Rectal smooth muscle tissue (tissue), 1 donor: ENCODE measurements around the gene ASCC3.

Experiments used
- H3K27ac ChIP-seq: one replicate; pipeline ENCODE4 v1.7.0; 2013; ENCODE audit warnings: low read depth, low read length, inconsistent platforms
- H3K27me3 ChIP-seq: one replicate; pipeline ENCODE4 v1.7.0; 2013; ENCODE audit warnings: low read length; ENCODE audit not compliant: control insufficient read depth, insufficient read depth
- H3K36me3 ChIP-seq: one replicate; pipeline ENCODE4 v1.7.0; 2013; ENCODE audit warnings: low read length; ENCODE audit not compliant: control insufficient read depth, insufficient read depth
- H3K4me1 ChIP-seq: one replicate; pipeline ENCODE4 v1.7.0; 2013; ENCODE audit warnings: low read length; ENCODE audit not compliant: control insufficient read depth, insufficient read depth
- H3K4me3 ChIP-seq: one replicate; pipeline ENCODE4 v1.7.0; 2013; ENCODE audit warnings: low read length
- H3K9ac ChIP-seq: one replicate; pipeline ENCODE4 v1.7.0; 2013; ENCODE audit warnings: low read length

ASCC3 gene

GRCh38 chr6:100731411-100731810 is 149.7 kb downstream of the ASCC3 start:
- H3K9ac ChIP-seq: no peak overlapping the region
- H3K36me3 ChIP-seq: no peaks in the 10 kb centered on the region
- H3K4me3 ChIP-seq: no peak overlapping the region
- no peaks in the 10 kb centered on the region for H3K27me3 ChIP-seq
- no peaks in the 10 kb centered on the region for H3K4me1 ChIP-seq
- H3K27ac ChIP-seq: no peak overlapping the region

- Histone ChIP-seq H3K27me3 (no peaks in the 10 kb centered on the region), H3K4me1 (no peaks in the 10 kb centered on the region), H3K27ac (no peak overlapping the region)
Observed at GRCh38 chr6:100730001-100730980, 150.8 kb downstream of the ASCC3 start.

DNA sequence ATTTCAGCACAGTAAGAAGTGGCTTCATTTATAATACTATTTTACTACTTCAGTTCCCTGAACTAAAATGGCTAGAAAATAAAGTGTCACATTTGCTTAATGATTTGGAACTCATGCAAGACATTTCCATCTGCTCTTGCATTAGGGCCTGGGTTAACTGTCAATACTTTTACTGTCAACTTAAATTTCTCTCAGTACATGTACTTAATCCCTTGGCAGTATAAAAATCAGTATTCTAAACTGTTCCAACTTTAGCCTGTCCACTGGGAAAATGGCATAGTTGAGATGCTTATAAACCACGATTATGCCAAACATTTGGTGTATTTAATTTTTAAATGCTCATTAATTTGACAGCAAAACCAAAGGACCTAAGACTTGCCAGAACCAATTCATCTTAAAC is 154.5 kb downstream of the ASCC3 start:
- no peak overlapping the region for H3K9ac ChIP-seq
- H3K4me1 ChIP-seq: no peaks in the 10 kb centered on the region
- no peaks in the 10 kb centered on the region for H3K27me3 ChIP-seq
- no peak overlapping the region for H3K27ac ChIP-seq
- no peak overlapping the region for H3K4me3 ChIP-seq
- H3K36me3 ChIP-seq: no peaks in the 10 kb centered on the region

More at GRCh38 chr6:100730001-100730980, 150.8 kb downstream of the ASCC3 start:
- H3K36me3 ChIP-seq: no peaks in the 10 kb centered on the region
- no peak overlapping the region for H3K9ac ChIP-seq
- H3K4me3 ChIP-seq: no peak overlapping the region

GRCh38 chr6:100724696-100725095 is 156.4 kb downstream of the ASCC3 start:
- Histone ChIP-seq H3K4me1 (no peaks in the 10 kb centered on the region), H3K4me3 (no peak overlapping the region), H3K27me3 (no peaks in the 10 kb centered on the region), H3K36me3 (no peaks in the 10 kb centered on the region), H3K27ac (no peak overlapping the region), H3K9ac (no peak overlapping the region)

GRCh38 chr6:100724222-100724621 is 156.9 kb downstream of the ASCC3 start:
- Histone ChIP-seq H3K4me3 (no peak overlapping the region), H3K4me1 (no peaks in the 10 kb centered on the region), H3K9ac (no peak overlapping the region), H3K27me3 (no peaks in the 10 kb centered on the region), H3K27ac (no peak overlapping the region), H3K36me3 (no peaks in the 10 kb centered on the region)

- Histone ChIP-seq H3K4me1 (no peaks in the 10 kb centered on the region), H3K27ac (no peak overlapping the region), H3K9ac (no peak overlapping the region), H3K4me3 (no peak overlapping the region), H3K36me3 (no peaks in the 10 kb centered on the region), H3K27me3 (no peaks in the 10 kb centered on the region)
Observed at GRCh38 chr6:100721256-100721655, 159.9 kb downstream of the ASCC3 start.

DNA sequence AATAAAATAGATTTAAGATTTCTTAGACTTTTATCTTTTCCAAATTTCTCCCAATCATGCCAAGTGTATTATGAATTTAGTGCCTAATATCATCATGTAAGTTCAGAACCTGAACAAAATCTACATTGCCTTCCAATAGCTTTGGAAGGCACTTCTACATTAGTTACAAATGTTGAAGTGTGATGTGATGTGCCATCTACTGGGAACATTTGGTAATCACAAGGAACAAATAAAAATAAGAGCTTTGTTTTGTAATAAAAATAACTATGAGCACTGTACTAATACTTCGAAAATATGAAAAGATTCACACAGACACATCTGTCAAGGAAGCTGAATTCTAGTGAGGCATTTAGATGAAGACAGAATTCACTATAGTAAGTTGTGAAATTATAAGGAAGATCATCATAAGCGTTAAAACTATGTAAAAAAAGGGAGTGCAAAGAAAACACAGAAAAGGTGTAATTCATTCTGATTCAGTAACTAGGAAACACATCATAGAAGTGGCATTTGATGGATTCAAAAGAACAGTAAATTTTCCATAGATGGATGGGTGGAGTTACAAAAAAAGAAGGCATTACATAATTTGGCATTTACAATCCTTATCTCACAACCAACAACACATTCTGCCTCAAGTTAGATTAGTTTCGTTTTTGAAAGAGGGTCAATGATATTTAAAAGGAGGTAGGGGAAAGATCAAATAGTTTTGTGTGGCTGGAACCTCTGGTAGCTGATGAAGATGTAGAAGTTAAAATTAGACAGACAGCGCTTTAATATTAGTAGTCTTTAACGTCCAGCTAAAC is 161.0 kb downstream of the ASCC3 start:
- Histone ChIP-seq H3K4me3 (no peak overlapping the region), H3K27ac (no peak overlapping the region), H3K36me3 (no peaks in the 10 kb centered on the region), H3K9ac (no peak overlapping the region), H3K27me3 (no peaks in the 10 kb centered on the region), H3K4me1 (no peaks in the 10 kb centered on the region)

DNA sequence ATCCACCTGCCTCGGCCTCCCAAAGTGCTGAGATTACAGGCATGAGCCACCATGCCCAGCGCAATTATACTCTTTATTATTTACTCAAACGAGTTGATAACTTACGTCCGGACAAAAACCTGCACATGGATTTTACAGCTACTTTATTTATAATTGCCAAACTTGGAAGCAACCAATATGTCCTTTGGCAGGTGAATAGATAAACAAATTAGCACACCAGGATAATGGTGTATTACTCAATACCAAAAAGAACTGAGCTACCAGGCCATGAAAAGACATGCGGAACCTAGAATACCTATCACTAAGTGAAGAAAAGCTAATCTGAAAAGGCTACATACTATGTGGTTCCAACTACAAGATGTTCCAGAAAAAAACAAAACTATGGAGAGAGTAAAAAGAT is 168.1 kb downstream of the ASCC3 start:
- no peak overlapping the region for H3K27ac ChIP-seq
- H3K9ac ChIP-seq: no peak overlapping the region
- no peak overlapping the region for H3K4me3 ChIP-seq
- H3K4me1 ChIP-seq: no peaks in the 10 kb centered on the region
- H3K36me3 ChIP-seq: no peaks in the 10 kb centered on the region
- H3K27me3 ChIP-seq: no peaks in the 10 kb centered on the region

GRCh38 chr6:100706491-100706890 is 174.6 kb downstream of the ASCC3 start:
- no peaks in the 10 kb centered on the region for H3K4me1 ChIP-seq
- H3K9ac ChIP-seq: no peak overlapping the region
- no peaks in the 10 kb centered on the region for H3K27me3 ChIP-seq
- no peak overlapping the region for H3K4me3 ChIP-seq
- no peak overlapping the region for H3K27ac ChIP-seq
- H3K36me3 ChIP-seq: no peaks in the 10 kb centered on the region

DNA sequence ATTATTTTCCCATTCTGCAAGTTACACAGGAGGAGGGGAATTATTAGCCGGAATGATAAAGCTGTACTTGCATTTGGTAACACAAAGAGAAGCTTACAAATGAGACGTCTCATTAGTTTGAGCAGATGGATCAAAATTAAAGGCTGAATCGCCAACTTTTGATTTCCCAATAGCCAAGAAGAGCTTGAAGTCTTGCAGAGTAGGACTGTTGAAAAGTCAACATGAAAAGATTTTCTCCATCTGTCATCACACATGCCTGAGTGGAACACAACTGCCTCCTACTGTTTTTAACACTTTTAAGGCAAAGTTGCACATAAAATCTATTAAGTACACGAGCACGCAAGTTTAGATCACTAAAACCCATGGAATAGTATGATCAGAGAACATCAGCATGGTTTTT is 176.2 kb downstream of the ASCC3 start:
- H3K4me1 ChIP-seq: no peaks in the 10 kb centered on the region
- H3K9ac ChIP-seq: no peak overlapping the region
- H3K36me3 ChIP-seq: no peaks in the 10 kb centered on the region
- H3K27ac ChIP-seq: no peak overlapping the region
- no peak overlapping the region for H3K4me3 ChIP-seq
- H3K27me3 ChIP-seq: no peaks in the 10 kb centered on the region

- H3K27me3 ChIP-seq: no peaks in the 10 kb centered on the region
- no peak overlapping the region for H3K9ac ChIP-seq
- H3K4me1 ChIP-seq: no peaks in the 10 kb centered on the region
- no peak overlapping the region for H3K27ac ChIP-seq
- no peaks in the 10 kb centered on the region for H3K36me3 ChIP-seq
- no peak overlapping the region for H3K4me3 ChIP-seq
Observed at GRCh38 chr6:100701728-100702127, 179.4 kb downstream of the ASCC3 start.

GRCh38 chr6:100700009-100700408 is 181.1 kb downstream of the ASCC3 start:
- Histone ChIP-seq H3K27ac (no peak overlapping the region), H3K4me1 (no peaks in the 10 kb centered on the region), H3K9ac (no peak overlapping the region), H3K36me3 (no peaks in the 10 kb centered on the region), H3K27me3 (no peaks in the 10 kb centered on the region), H3K4me3 (no peak overlapping the region)
